Mucosa of descending colon (tissue), 3 donors: ENCODE data around the gene ABCD3. TPM values are rescaled to one million over a fixed set of nuclear protein-coding genes. Genes with fewer than 3 reads are reported as not detected.

ENCODE experiments used
- ATAC-seq: fragments of 200-7000 bp; cut with Tn5 transposase; one replicate; pipeline ENCODE4 v1.9.1; 2020; ENCODE audit warnings: mild to moderate bottlenecking, moderate library complexity
- DNase-seq, 3 donors: peaks; one replicate each; pipeline ENCODE4 v3.0.0-alpha.2; 2020
- H3K36me3 ChIP-seq: fragments of 200-600 bp; one replicate; pipeline ENCODE4 v1.8.0; 2021; ENCODE audit warnings: low read depth, mild to moderate bottlenecking
- H3K4me1 ChIP-seq: fragments of 200-600 bp; one replicate; pipeline ENCODE4 v1.8.0; 2021; ENCODE audit warnings: low read depth, mild to moderate bottlenecking
- H3K4me3 ChIP-seq: fragments of 200-600 bp; one replicate; pipeline ENCODE4 v1.8.0; 2021; ENCODE audit warnings: mild to moderate bottlenecking
- H3K9me3 ChIP-seq: fragments of 200-600 bp; one replicate; pipeline ENCODE4 v1.8.0; 2021; ENCODE audit warnings: mild to moderate bottlenecking
- CTCF ChIP-seq: fragments of 200-600 bp; IDR thresholded peaks from one replicate; pipeline ENCODE4 v1.8.0; 2022; ENCODE audit warnings: antibody characterized with exemption, mild to moderate bottlenecking
- intact Hi-C, 2 donors: fragments of 100-400 bp; cut with DNase I in 1 of 2; cut with micrococcal nuclease in 1 of 2; formaldehyde crosslinking; loops; one replicate each; pipeline versions ENCODE4 v1.11.0 to v1.11.1; 2022; cut with DNase I, micrococcal nuclease
- total RNA-seq, 3 donors: library from RNA; stranded (reverse); fragmentation: NEBNext Ultra II Directional in 2 of 3; extraction: Animal tissue kit (Norgen Biotek cat#: 25700) in 2 of 3; gene quantifications; one replicate each; pipeline versions ENCODE4 v1.2.1 to v1.2.4, GENCODE V29; 2021 to 2023
- donor health status: DM: no; HTN: no; CAD: no; lungs with moderate emphysema.
- donor health status: DM: no; HTN: no; CAD: no.
- donor health status: DM: no; HTN: yes; CAD: no.

ABCD3 gene
- total RNA-seq, 3 donors from 2014 or later, result 67.9 to 102 (median 99.3) TPM

GRCh38 chr1:94501935-94502334 lies 83.7 kb downstream of the ABCD3 start:
- intact Hi-C loops, result no loop called here
- Histone ChIP-seq H3K4me3 (no peak overlapping the region), H3K4me1 (no peaks in the 10 kb centered on the region), H3K9me3 (no peaks in the 10 kb centered on the region), H3K36me3 (no peaks in the 10 kb centered on the region)
- TF ChIP-seq CTCF, result no peak
- DNase-seq, result no peak
- no peak for ATAC-seq

DNA sequence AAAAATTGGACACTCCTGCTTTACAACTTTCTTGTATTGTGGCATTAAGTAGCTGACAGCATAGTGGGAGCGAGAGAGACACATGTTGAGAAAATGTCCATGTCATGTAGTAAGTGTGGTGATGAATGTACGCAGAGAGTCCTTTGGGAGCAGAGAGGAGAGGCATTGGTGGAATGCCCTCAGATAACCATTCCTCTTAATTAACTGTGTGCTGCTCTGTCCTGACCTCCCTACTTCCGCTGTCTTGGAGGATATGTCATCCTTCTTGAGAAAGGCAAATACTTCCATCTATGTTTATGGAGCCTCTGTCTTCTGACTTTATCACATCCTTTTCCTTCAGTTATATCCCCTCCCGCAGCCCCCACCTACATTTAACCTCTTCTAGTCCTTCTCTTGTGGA lies 85.0 kb downstream of the ABCD3 start:
- H3K4me1 ChIP-seq, result no peaks in the 10 kb centered on the region
- no peak overlapping the region for H3K4me3 ChIP-seq
- DNase-seq, result no peak
- no peak for ATAC-seq
- no peaks in the 10 kb centered on the region for H3K36me3 ChIP-seq
- no peaks in the 10 kb centered on the region for H3K9me3 ChIP-seq
- intact Hi-C loops, result no loop called here
- TF ChIP-seq CTCF, result no peak

- ATAC-seq (no peak), DNase-seq (no peak)
- intact Hi-C loops, result no loop called here
- TF ChIP-seq CTCF, result no peak
- no peaks in the 10 kb centered on the region for H3K9me3 ChIP-seq
- no peaks in the 10 kb centered on the region for H3K36me3 ChIP-seq
- H3K4me3 ChIP-seq, result no peak overlapping the region
- no peaks in the 10 kb centered on the region for H3K4me1 ChIP-seq
Observed at GRCh38 chr1:94504601-94505000, 86.4 kb downstream of the ABCD3 start.

- TF ChIP-seq CTCF, result no peak
- H3K36me3 ChIP-seq, result no peaks in the 10 kb centered on the region
- no peaks in the 10 kb centered on the region for H3K9me3 ChIP-seq
- no peaks in the 10 kb centered on the region for H3K4me1 ChIP-seq
- DNase-seq (no peak), ATAC-seq (no peak)
- intact Hi-C loops, result loop anchor here in 1 of 2 donors (10.0 kb wide), 1 partner anchor 532 kb away; no protein-coding TSS in a partner anchor
- H3K4me3 ChIP-seq, result no peak overlapping the region
Observed at GRCh38 chr1:94512816-94513215, 94.6 kb downstream of the ABCD3 start.

DNA sequence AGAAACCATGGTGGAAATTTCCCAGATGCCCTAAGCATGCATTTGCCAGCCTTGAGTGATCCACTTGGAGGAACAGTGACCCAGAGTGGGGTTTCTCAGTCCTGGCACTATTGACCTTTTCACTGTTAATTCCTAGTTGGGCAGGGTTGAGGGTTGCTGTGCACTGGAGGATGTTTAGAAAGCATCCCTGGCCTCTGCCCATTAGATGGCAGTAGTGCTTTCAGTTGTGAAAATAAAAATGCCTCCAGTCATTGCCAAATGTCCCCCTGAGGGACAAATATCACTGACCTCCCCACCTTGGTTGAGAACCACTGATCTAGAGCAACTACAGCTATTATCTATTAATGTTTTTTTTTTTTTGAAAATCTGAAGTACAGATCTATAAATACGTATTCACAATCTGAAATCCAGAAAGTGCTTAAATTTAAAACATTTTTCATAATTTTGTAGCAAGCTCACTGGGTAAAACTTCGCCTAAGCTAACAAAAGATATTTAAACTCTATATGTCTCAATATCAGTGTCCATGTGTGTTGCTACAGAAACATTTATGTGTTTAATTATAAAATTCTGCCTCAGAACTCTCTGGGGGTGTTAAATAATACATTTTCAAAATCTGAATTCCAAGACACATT lies 96.0 kb downstream of the ABCD3 start:
- DNase-seq, result peak in 1 of 3 donors; percentile 54
- peak; percentile 71 for ATAC-seq

More for the DNA sequence above, 96.0 kb downstream of the ABCD3 start:
- Histone ChIP-seq H3K9me3 (no peaks in the 10 kb centered on the region), H3K4me3 (no peak overlapping the region), H3K4me1 (no peaks in the 10 kb centered on the region), H3K36me3 (no peaks in the 10 kb centered on the region)
- no peak for TF ChIP-seq CTCF
- intact Hi-C loops, result loop anchor here in 1 of 2 donors (10.0 kb wide), 1 partner anchor 531 kb away; no protein-coding TSS in a partner anchor
